Hematopoietic multipotent progenitor cell treated with erythropoietin and hydrocortisone succinate and interleukin-3 and kit ligand, for 4 days (in vitro differentiated cells): ENCODE measurements around the gene MYBPC2.
"Not testable (repeated sequence)": the region's sequence is repeated elsewhere in the genome, so short reads cannot be mapped to it uniquely, and the experiment has no call there.

Experiments used
- DNase-seq: peaks from one replicate; pipeline ENCODE4 v3.0.0-alpha.2; 2015

The MYBPC2 gene

GRCh38 chr19:50460161-50460765 lies 27.6 kb downstream of the MYBPC2 start:
- no peak for DNase-seq

- DNase-seq, result peak; percentile 84
Observed at GRCh38 chr19:50461066-50461875, 28.6 kb downstream of the MYBPC2 start.

- DNase-seq, result no peak
Observed at GRCh38 chr19:50462970-50463369, 30.3 kb downstream of the MYBPC2 start.

GRCh38 chr19:50464348-50464747 lies 31.7 kb downstream of the MYBPC2 start:
- DNase-seq, result no peak

GRCh38 chr19:50465000-50465399 lies 32.3 kb downstream of the MYBPC2 start:
- DNase-seq, result no peak

GRCh38 chr19:50465986-50466705 lies 33.5 kb downstream of the MYBPC2 start:
- DNase-seq, result peak; percentile 74

GRCh38 chr19:50466706-50467039 lies 34.0 kb downstream of the MYBPC2 start:
- no peak for DNase-seq

- DNase-seq, result no peak
Observed at GRCh38 chr19:50467566-50467965, 34.9 kb downstream of the MYBPC2 start.

- DNase-seq, result no peak
Observed at GRCh38 chr19:50468818-50469217, 36.1 kb downstream of the MYBPC2 start.

GRCh38 chr19:50473336-50473735 lies 40.6 kb downstream of the MYBPC2 start:
- not testable (repeated sequence) for DNase-seq

GRCh38 chr19:50475101-50475568 lies 42.4 kb downstream of the MYBPC2 start:
- DNase-seq, result no peak

- DNase-seq, result no peak
Observed at GRCh38 chr19:50475736-50476223, 43.1 kb downstream of the MYBPC2 start.

- DNase-seq, result peak; percentile 95
Observed at GRCh38 chr19:50476224-50476906, 43.7 kb downstream of the MYBPC2 start, which contains the start of the genes EMC10 and GARIN5A. EMC10 (plus strand) TSS chr19:50476507; CDS start chr19:50476545, 38 bp downstream. GARIN5A (minus strand) TSS chr19:50476848; CDS start chr19:50476388, 460 bp downstream.

GRCh38 chr19:50476907-50477238 lies 44.2 kb downstream of the MYBPC2 start:
- DNase-seq, result no peak

GRCh38 chr19:50477751-50478515 lies 45.2 kb downstream of the MYBPC2 start:
- no peak for DNase-seq

- peak; percentile 49 for DNase-seq
Observed at GRCh38 chr19:50478901-50479715, 46.4 kb downstream of the MYBPC2 start.

GRCh38 chr19:50479761-50480251 lies 47.1 kb downstream of the MYBPC2 start:
- no peak for DNase-seq

- no peak for DNase-seq
Observed at GRCh38 chr19:50480281-50481111, 47.8 kb downstream of the MYBPC2 start.

GRCh38 chr19:50481351-50482149 lies 48.9 kb downstream of the MYBPC2 start:
- DNase-seq, result no peak
